WI38 (cell line): ENCODE results near the gene ZNF48.

Source experiments
- H3K4me3 ChIP-seq: 2 replicates; pipeline ENCODE4 v1.5.1; 2011; ENCODE audit warnings: low read depth, mild to moderate bottlenecking, control low read depth, low read length
- CTCF ChIP-seq: IDR thresholded peaks from 2 replicates; pipeline ENCODE4 v1.5.1; 2012; ENCODE audit warnings: low read depth, mild to moderate bottlenecking, control low read depth, low read length

Gene ZNF48

GRCh38 chr16:30369938-30370455 lies 25.2 kb upstream of the ZNF48 start:
- TF ChIP-seq CTCF = no peak
- H3K4me3 ChIP-seq = peak overlapping the region; percentile 88

GRCh38 chr16:30370456-30371247 lies 24.6 kb upstream of the ZNF48 start, which contains the start of gene TBC1D10B:
Gene TBC1D10B, minus strand, starts transcription at chr16:30370494. Its CDS starts 311 bp downstream, at chr16:30370183.
- TF ChIP-seq CTCF = no peak
- H3K4me3 ChIP-seq = peak within 1 kb of the TSS; percentile 88

GRCh38 chr16:30371248-30371816 lies 23.9 kb upstream of the ZNF48 start:
- TF ChIP-seq CTCF = no peak
- peak overlapping the region; percentile 60 for H3K4me3 ChIP-seq

- TF ChIP-seq CTCF = no peak
- H3K4me3 ChIP-seq = no peak overlapping the region
These were observed 23.0 kb upstream of the ZNF48 start for GRCh38 chr16:30372038-30372712.

- H3K4me3 ChIP-seq = no peak overlapping the region
- TF ChIP-seq CTCF = no peak
These were observed 22.5 kb upstream of the ZNF48 start for GRCh38 chr16:30372725-30373124.

GRCh38 chr16:30374538-30374937 lies 20.7 kb upstream of the ZNF48 start, which contains the start of gene MYL11:
Gene MYL11, plus strand, starts transcription at chr16:30374802. Its CDS starts 56 bp downstream, at chr16:30374858.
- H3K4me3 ChIP-seq = no peak within 1 kb of the TSS
- TF ChIP-seq CTCF = no peak
